Activated CD4-positive, alpha-beta T cell treated with anti-CD3 and anti-CD28 coated beads, Interleukin-2, amount 10 ng/mL, durations not matched to agents 7 days and 5 days (primary cell): ENCODE measurements around the gene EXOC4. TPM values are rescaled to one million over a fixed set of nuclear protein-coding genes. Genes with fewer than 3 reads are reported as not detected.

Experiments
- CTCF ChIA-PET: fragments of 350-600 bp; sonication (Branson Sonifier 250); formaldehyde crosslinking; loops from one replicate; lab custom pipeline; 2021; ENCODE audit warnings: antibody characterized with exemption; lab: Charles Lee
- POLR2A ChIA-PET: fragments of 350-600 bp; sonication (Branson Sonifier 250); formaldehyde crosslinking; loops from one replicate; lab custom pipeline; 2021; ENCODE audit warnings: antibody characterized with exemption; lab: Charles Lee
- DNase-seq: peaks from one replicate; pipeline ENCODE4 v3.0.0-alpha.2; 2020
- H3K27ac Mint-ChIP-seq: one replicate; pipeline ENCODE4 v1.8.0; 2021; ENCODE audit warnings: mild to moderate bottlenecking, moderate library complexity, mixed read lengths
- H3K27me3 Mint-ChIP-seq: one replicate; pipeline ENCODE4 v1.8.0; 2021; ENCODE audit warnings: mixed read lengths
- H3K36me3 Mint-ChIP-seq: one replicate; pipeline ENCODE4 v1.8.0; 2021; ENCODE audit warnings: low read depth, mixed read lengths
- H3K4me1 Mint-ChIP-seq: one replicate; pipeline ENCODE4 v1.8.0; 2021; ENCODE audit warnings: mixed read lengths
- H3K4me3 Mint-ChIP-seq: one replicate; pipeline ENCODE4 v1.8.0; 2021; ENCODE audit warnings: mild to moderate bottlenecking, moderate library complexity, mixed read lengths
- H3K9me3 Mint-ChIP-seq: one replicate; pipeline ENCODE4 v1.8.0; 2021; ENCODE audit warnings: mixed read lengths
- total RNA-seq, 2 experiments: library from RNA; stranded (reverse); gene quantifications; one replicate each; pipeline ENCODE4 v1.2.3, GENCODE V29; 2021

The EXOC4 gene
- total RNA-seq, 2 experiments from 2014 or later = 76.7 to 84.6 TPM

DNA sequence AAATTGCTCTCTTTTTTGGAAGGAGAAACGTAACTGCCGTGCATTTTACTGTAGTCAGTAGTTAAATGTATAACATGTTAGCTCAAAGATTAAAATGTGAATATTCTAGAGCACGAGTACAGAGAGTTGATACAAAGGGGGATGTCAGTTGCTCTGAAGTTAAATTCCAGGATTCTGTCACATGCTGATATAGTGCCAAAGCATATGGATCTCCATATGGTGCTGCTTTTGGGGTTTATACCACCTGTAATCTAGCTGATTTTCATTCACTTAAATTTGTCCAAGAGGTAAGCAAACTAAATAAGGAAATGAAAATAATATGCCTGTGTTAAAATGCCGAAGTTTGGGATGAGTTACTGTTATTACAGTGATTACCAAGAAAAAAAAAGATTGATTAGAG lies 298.6 kb downstream of the EXOC4 start:
- Mint-ChIP-seq H3K27me3 (no peaks in the 10 kb centered on the region), H3K4me3 (no peak overlapping the region), H3K36me3 (no peaks in the 10 kb centered on the region), H3K4me1 (no peaks in the 10 kb centered on the region), H3K27ac (no peak overlapping the region), H3K9me3 (no peaks in the 10 kb centered on the region)
- POLR2A ChIA-PET = no interaction called here
- no peak for DNase-seq
- CTCF ChIA-PET = no interaction called here

GRCh38 chr7:133552079-133552478 lies 299.2 kb downstream of the EXOC4 start:
- no peaks in the 10 kb centered on the region for H3K9me3 Mint-ChIP-seq
- H3K4me1 Mint-ChIP-seq = no peaks in the 10 kb centered on the region
- no peaks in the 10 kb centered on the region for H3K36me3 Mint-ChIP-seq
- H3K4me3 Mint-ChIP-seq = no peak overlapping the region
- CTCF ChIA-PET = no interaction called here
- H3K27me3 Mint-ChIP-seq = no peaks in the 10 kb centered on the region
- no peak overlapping the region for H3K27ac Mint-ChIP-seq
- no peak for DNase-seq
- POLR2A ChIA-PET = no interaction called here

DNA sequence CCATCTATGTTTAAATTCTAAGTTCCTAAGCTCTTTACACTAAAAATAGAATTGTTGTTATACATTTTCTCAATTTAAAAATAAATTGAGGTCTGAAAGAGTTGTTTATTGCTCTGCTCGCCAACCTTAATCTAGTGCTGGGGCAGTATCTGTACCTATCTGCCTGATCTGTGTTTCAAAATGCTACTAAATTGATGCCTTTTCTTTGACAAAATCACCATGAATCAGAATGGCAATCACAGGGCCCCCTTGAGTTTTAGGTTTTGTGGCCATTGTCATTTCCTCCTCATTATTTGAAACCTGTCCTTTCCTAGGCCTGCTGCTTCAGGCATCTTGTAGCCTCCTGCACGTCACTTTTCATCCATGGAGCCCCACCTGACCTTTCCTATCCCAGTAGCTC lies 301.5 kb downstream of the EXOC4 start:
- DNase-seq = no peak
- POLR2A ChIA-PET = no interaction called here
- no peak overlapping the region for H3K27ac Mint-ChIP-seq
- no peaks in the 10 kb centered on the region for H3K27me3 Mint-ChIP-seq
- no peaks in the 10 kb centered on the region for H3K9me3 Mint-ChIP-seq
- CTCF ChIA-PET = interaction anchor here (0.5 kb wide), 1 partner anchor 156 kb away, joined by 3 read pairs; no protein-coding TSS in a partner anchor
- H3K4me1 Mint-ChIP-seq = no peaks in the 10 kb centered on the region
- no peak overlapping the region for H3K4me3 Mint-ChIP-seq
- H3K36me3 Mint-ChIP-seq = no peaks in the 10 kb centered on the region

DNA sequence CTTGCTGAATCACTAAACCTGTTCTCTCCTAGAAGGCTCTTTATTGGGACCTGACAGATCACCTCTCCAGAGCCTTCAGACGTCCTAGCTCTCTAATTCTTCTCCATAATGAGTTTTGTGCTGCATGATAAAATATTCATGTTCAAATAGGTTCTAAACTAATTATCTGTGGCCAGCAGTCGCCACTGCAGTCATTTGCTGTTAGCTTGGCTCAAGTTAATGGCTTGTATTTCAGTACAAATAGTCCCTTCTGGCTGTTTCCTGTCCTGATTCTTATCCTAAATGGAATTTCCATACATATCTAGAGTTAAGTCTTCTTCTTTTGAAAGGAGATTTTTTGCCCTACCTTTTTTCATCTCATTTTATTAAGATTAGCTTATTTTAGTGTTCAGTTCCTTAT lies 303.2 kb downstream of the EXOC4 start:
- Mint-ChIP-seq H3K27me3 (no peaks in the 10 kb centered on the region), H3K4me3 (no peak overlapping the region), H3K27ac (no peak overlapping the region), H3K9me3 (no peaks in the 10 kb centered on the region), H3K4me1 (no peaks in the 10 kb centered on the region), H3K36me3 (no peaks in the 10 kb centered on the region)
- DNase-seq = no peak
- ChIA-PET POLR2A (no interaction called here), CTCF (interaction anchor here (1.0 kb wide), 1 partner anchor 10 kb away, joined by 3 read pairs; no protein-coding TSS in a partner anchor)

- ChIA-PET POLR2A (no interaction called here), CTCF (interaction anchor here (1.0 kb wide), 1 partner anchor 10 kb away, joined by 3 read pairs; no protein-coding TSS in a partner anchor)
- no peaks in the 10 kb centered on the region for H3K36me3 Mint-ChIP-seq
- no peak overlapping the region for H3K27ac Mint-ChIP-seq
- no peaks in the 10 kb centered on the region for H3K4me1 Mint-ChIP-seq
- no peaks in the 10 kb centered on the region for H3K27me3 Mint-ChIP-seq
- no peaks in the 10 kb centered on the region for H3K9me3 Mint-ChIP-seq
- no peak overlapping the region for H3K4me3 Mint-ChIP-seq
- no peak for DNase-seq
These were observed 303.7 kb downstream of the EXOC4 start for GRCh38 chr7:133556553-133556952.

GRCh38 chr7:133560900-133561299 lies 308.0 kb downstream of the EXOC4 start:
- Mint-ChIP-seq H3K36me3 (no peaks in the 10 kb centered on the region), H3K27ac (no peak overlapping the region), H3K4me3 (no peak overlapping the region), H3K9me3 (no peaks in the 10 kb centered on the region), H3K27me3 (no peaks in the 10 kb centered on the region), H3K4me1 (no peaks in the 10 kb centered on the region)
- CTCF ChIA-PET = no interaction called here
- no peak for DNase-seq
- POLR2A ChIA-PET = no interaction called here

- Mint-ChIP-seq H3K27ac (no peak overlapping the region), H3K4me1 (no peaks in the 10 kb centered on the region), H3K9me3 (no peaks in the 10 kb centered on the region), H3K27me3 (no peaks in the 10 kb centered on the region), H3K36me3 (no peaks in the 10 kb centered on the region), H3K4me3 (no peak overlapping the region)
- ChIA-PET CTCF (interaction anchor here (1.4 kb wide), 1 partner anchor 15 kb away, joined by 3 read pairs; no protein-coding TSS in a partner anchor), POLR2A (no interaction called here)
- no peak for DNase-seq
These were observed 308.5 kb downstream of the EXOC4 start for GRCh38 chr7:133561396-133561795.

GRCh38 chr7:133562621-133563020 lies 309.7 kb downstream of the EXOC4 start:
- H3K4me3 Mint-ChIP-seq = no peak overlapping the region
- H3K27me3 Mint-ChIP-seq = no peaks in the 10 kb centered on the region
- ChIA-PET POLR2A (no interaction called here), CTCF (interaction anchor here (1.4 kb wide), 1 partner anchor 16 kb away, joined by 3 read pairs; no protein-coding TSS in a partner anchor)
- no peak for DNase-seq
- H3K9me3 Mint-ChIP-seq = no peaks in the 10 kb centered on the region
- no peak overlapping the region for H3K27ac Mint-ChIP-seq
- no peaks in the 10 kb centered on the region for H3K36me3 Mint-ChIP-seq
- H3K4me1 Mint-ChIP-seq = no peaks in the 10 kb centered on the region

DNA sequence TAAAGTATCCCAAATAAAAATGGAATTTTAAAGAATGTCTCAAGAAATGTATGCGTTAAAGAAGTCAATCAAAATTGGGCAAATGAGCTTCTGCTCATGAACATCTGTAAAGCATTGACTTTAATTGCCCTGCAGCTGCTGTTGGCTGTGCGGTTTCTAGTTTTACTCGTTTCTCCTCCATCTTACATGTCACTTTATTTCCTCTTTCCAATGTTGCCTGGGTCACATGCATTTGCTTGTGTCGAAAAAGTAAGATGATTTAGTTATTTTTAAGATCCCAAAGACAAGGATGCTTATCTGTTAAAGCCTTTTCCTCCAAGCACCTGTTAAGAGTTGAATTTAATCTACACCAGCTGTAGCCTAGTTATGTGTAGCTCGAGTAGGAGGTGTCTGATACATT lies 310.4 kb downstream of the EXOC4 start:
- Mint-ChIP-seq H3K36me3 (no peaks in the 10 kb centered on the region), H3K27me3 (no peaks in the 10 kb centered on the region), H3K4me1 (no peaks in the 10 kb centered on the region), H3K27ac (no peak overlapping the region), H3K9me3 (no peaks in the 10 kb centered on the region), H3K4me3 (no peak overlapping the region)
- ChIA-PET CTCF (no interaction called here), POLR2A (no interaction called here)
- DNase-seq = no peak

DNA sequence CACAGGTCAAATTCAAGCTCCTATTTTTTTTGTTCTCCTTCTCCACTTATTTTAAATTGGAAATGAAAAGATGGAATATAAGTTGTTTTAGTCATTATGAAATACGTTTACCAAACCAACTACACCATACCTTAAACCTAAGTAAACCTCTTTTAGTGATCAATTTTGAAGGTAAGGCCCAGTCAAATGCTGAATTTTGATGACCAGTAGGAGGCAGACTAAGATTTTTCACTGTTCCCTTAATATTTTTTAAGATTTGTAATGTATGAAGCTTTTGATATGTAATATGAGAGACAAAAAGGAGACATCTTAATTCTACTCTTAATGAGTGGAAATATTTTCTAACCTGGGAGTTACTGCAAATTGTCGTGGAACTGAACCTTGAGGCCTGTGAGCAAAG lies 311.6 kb downstream of the EXOC4 start:
- DNase-seq = no peak
- CTCF ChIA-PET = no interaction called here
- POLR2A ChIA-PET = no interaction called here
- H3K9me3 Mint-ChIP-seq = no peaks in the 10 kb centered on the region
- H3K4me3 Mint-ChIP-seq = no peak overlapping the region
- no peaks in the 10 kb centered on the region for H3K36me3 Mint-ChIP-seq
- no peaks in the 10 kb centered on the region for H3K4me1 Mint-ChIP-seq
- no peak overlapping the region for H3K27ac Mint-ChIP-seq
- no peaks in the 10 kb centered on the region for H3K27me3 Mint-ChIP-seq

DNA sequence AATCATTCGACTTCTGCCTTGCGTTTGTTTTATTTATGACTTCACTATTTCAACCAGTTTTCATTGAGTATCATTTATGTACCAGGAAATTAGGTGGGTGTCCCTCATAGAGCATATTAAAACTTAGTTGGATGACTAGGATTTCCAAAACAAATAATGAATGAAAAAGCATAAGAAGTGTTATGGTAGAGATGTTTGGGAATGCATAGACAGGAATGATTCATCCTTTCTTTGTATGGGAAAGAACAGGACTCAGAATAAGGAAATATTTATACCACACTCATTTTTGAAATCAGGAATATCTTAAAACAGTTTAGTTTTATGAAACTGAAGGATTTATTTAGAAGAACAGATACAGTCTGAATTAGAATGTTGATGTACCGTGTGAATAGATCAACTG lies 315.7 kb downstream of the EXOC4 start:
- ChIA-PET CTCF (no interaction called here), POLR2A (no interaction called here)
- DNase-seq = no peak
- Mint-ChIP-seq H3K27me3 (no peaks in the 10 kb centered on the region), H3K27ac (no peak overlapping the region), H3K4me3 (no peak overlapping the region), H3K4me1 (no peaks in the 10 kb centered on the region), H3K36me3 (no peaks in the 10 kb centered on the region), H3K9me3 (no peaks in the 10 kb centered on the region)

GRCh38 chr7:133570321-133570720 lies 317.4 kb downstream of the EXOC4 start:
- Mint-ChIP-seq H3K27ac (no peak overlapping the region), H3K9me3 (no peaks in the 10 kb centered on the region), H3K4me1 (no peaks in the 10 kb centered on the region), H3K27me3 (no peaks in the 10 kb centered on the region), H3K4me3 (no peak overlapping the region), H3K36me3 (no peaks in the 10 kb centered on the region)
- CTCF ChIA-PET = no interaction called here
- POLR2A ChIA-PET = no interaction called here
- DNase-seq = no peak

GRCh38 chr7:133571076-133571475 lies 318.2 kb downstream of the EXOC4 start:
- CTCF ChIA-PET = interaction anchor here (0.6 kb wide), 1 partner anchor 624 kb away, joined by 3 read pairs; no protein-coding TSS in a partner anchor

DNA sequence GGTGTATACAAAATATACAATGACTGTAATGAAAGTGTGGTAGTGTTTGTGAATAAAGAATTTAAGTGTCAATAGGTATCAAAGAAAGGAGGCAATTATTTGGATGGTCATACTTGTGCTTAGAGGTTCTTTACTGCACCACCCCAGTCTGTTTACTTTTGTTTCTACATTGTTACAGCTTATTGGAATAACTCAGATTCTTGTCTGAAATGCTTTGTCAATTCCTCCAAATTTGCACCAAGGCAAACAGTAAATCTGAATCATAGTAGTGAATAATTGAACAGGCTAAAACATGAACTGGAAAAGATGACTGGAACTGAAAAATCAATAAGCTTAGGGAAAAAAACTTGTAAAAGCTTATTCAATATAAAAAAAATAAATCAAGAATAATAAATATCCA lies 319.2 kb downstream of the EXOC4 start:
- Mint-ChIP-seq H3K4me3 (no peak overlapping the region), H3K4me1 (no peaks in the 10 kb centered on the region), H3K9me3 (no peaks in the 10 kb centered on the region), H3K27me3 (no peaks in the 10 kb centered on the region), H3K27ac (no peak overlapping the region), H3K36me3 (no peaks in the 10 kb centered on the region)
- ChIA-PET CTCF (no interaction called here), POLR2A (no interaction called here)
- DNase-seq = no peak

More at GRCh38 chr7:133571076-133571475, 318.2 kb downstream of the EXOC4 start:
- POLR2A ChIA-PET = no interaction called here
- Mint-ChIP-seq H3K27ac (no peak overlapping the region), H3K4me3 (no peak overlapping the region), H3K27me3 (no peaks in the 10 kb centered on the region), H3K9me3 (no peaks in the 10 kb centered on the region), H3K36me3 (no peaks in the 10 kb centered on the region), H3K4me1 (no peaks in the 10 kb centered on the region)
- DNase-seq = no peak
